Caki2 (cell line): ENCODE results near the gene ANKRD33B. TPM values are rescaled to one million over a fixed set of nuclear protein-coding genes. Genes with fewer than 3 reads are reported as not detected.
"Not testable (repeated sequence)": the region's sequence is repeated elsewhere in the genome, so short reads cannot be mapped to it uniquely, and the experiment has no call there.

Source experiments
- DNase-seq: peaks from one replicate; pipeline ENCODE4 v3.0.0-alpha.2; 2015; ENCODE audit warnings: low read depth
- in situ Hi-C: cut with HindIII; loops from 2 replicates; pipeline ENCODE4 v1.10.0; 2016; ENCODE audit warnings: low sequenced_read_pairs, low pct_unique_long_range_greater_than_20kb, mixed read lengths
- total RNA-seq: library from RNA; depleted of rRNA; stranded (reverse); fragments of >200 nt; shearing (Covaris generic); gene quantifications from 2 replicates; pipeline ENCODE4 v1.2.3, GENCODE V29; 2014; ENCODE audit warnings: low replicate concordance

ANKRD33B gene
- total RNA-seq, 1 experiment from 2014 or later, result 9.3 TPM

DNA sequence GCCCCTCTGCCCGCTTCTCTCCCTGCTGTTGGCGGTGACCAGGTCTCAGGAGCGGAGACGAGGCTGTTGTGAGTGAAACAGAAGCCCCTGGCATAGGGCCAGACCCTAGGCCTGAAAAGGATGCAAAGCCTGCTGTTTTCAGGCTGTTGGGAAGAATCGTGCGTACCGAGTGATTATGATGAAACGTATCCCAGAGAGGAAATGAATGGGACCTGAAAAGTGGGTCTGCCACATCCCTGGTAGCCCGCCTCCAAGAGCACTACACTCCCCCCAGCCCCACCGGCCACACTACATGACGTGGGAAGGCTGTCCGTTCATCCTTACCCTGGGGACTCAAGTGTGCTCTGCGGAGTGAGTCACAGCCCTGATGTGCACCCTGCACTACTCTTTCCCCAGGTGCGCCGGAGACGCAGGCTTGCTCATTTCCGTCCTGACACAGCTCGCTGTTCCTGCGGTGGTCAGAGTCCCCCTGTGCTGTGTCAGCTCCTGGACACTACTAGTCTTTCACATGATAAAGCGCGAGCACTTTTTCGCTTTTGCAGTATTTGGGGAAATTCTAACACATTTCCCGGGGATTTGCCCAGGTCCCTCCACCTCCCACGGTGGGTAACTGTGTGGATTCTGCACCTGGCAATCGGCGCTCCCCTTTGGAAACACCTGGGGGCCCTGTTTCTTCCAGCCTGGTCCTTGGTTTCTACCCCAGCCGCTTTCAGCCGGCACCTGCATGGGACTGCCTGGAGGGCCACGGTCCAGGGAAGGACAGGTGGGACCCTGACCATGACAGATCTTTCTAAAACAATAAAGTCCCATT is 91.5 kb downstream of the ANKRD33B start:
- no peak for DNase-seq
- in situ Hi-C loops, result no loop called here

DNA sequence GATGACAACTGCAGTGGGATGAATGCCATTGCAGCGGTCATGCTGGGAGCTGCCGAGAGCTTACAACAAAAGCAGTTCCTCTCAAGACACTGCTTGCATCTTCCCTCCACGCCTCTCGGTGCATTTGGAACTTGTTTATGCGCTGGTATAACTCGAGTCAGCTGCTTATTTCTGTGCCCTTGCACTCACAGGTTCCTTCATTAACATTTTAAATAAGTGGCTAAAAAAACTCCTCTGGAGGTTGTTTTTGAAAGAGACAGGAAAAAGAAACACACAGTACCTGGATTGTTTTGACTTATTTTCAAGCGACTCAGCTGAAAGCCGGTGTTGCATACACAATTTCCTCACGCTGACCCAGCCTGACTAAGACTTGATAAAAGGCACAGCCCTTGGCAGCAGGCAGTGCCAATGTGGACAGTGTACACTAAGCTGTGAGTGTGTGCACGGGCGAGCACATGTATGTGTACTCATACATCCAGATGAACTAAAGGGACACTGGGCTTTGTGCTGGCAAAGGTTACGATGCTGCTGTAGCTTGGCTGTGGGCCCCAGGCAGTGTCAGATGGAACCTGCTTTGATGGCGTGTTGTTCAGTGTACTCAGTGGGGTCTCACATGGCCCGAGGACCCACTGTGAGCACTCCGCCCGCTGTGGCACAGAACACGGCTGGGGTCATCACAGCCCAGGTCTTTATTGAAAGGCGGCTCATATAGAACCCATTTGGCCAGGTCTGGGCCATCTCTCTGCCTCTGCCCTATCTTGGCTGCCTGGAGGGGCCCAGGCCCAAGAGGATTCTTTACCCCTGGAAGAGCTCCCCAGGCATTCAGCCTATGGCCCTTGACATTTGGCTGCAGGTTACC is 92.3 kb downstream of the ANKRD33B start:
- in situ Hi-C loops, result no loop called here

DNA sequence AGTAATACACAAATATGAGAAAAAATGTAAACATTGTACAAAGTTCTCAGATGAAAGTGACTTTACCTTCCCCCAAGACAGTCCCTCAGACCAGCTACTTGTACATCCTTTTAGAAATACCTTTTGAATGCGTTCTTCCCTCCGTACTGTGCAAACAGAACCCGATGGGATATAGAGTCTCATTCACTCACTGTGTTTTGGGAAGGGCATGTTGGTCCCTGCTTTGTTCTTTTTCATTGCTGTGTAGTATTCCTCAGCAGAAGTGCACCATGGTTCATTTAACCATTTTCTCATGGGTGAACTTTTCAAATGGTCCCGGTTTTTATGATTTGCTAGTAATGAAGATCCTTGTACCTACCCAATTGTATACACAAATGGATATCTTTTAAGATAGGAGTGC is 94.4 kb downstream of the ANKRD33B start:
- no peak for DNase-seq
- in situ Hi-C loops, result no loop called here

More for the DNA sequence above, 92.3 kb downstream of the ANKRD33B start:
- no peak for DNase-seq

DNA sequence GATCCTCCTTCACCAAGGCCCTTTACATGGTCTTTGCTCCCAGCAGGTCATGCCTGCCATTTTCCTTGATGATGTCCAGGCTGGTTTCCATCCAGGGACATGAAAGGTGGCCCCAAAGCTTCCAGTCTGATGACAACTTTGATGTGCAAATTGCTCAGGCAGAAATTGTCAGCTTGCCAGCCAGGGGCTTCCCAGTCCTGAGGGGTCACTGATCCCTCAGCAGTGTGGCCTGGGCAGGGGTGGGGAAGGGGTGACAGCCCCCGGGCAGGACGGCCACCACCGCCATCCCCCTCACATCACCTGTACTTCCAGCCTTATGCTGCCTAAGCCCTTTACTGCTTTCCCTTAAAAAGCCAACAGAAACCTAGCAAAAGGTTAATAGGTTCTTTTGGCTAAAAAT is 96.3 kb downstream of the ANKRD33B start:
- DNase-seq, result no peak
- in situ Hi-C loops, result no loop called here

DNA sequence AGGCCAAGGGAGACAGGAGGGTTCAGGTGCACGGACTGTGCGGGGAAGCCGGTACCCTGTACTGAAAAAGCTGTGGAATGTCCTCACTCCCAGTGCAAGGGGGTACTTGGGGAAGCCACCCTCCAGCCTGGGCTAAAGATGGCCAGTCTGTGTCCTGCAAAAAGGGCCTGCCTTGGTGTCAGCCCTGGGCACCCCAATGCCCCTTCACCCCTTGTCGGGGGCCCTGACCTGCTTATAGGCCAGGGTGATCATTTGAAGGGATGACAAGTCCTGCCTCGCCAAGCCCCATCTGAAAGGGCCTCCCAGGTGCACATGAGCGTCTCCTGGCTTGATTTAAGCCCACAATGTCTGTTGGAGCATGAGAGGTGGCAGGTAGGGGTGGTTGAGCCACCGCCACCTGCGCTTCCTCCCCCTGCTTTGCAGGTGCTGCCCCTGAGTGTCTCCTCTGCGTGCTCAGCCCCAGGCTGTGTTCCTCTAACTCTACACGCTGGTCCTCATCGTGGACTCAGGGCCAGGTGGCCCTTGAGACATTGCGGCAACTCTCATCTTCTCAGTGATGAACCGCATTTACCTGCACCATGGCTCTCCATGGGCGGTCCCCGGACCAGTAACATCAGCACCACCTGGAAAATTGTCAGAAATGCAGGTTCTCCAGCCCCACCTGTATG is 97.0 kb downstream of the ANKRD33B start:
- in situ Hi-C loops, result no loop called here

DNA sequence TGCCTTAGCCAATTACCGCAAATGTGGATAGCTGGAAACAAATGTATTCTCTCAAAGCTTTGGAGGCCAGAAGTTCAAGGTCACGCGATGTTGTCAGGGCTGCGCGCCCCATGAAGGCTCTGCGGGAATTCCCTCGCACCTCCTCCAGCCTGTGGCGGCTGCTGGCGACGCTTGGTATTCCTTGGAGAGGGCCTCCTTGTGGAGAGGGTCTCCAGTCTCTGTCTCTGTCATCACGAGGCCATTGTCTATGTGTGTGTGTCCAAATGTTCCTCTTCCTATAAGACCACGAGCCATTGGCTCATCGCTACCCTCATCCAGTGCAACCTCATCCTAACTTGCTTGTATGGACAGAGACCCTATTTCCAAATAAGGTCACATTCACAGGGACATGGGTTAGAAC is 97.5 kb downstream of the ANKRD33B start:
- in situ Hi-C loops, result no loop called here
- DNase-seq, result no peak

More for the DNA sequence above, 97.0 kb downstream of the ANKRD33B start:
- DNase-seq, result no peak

DNA sequence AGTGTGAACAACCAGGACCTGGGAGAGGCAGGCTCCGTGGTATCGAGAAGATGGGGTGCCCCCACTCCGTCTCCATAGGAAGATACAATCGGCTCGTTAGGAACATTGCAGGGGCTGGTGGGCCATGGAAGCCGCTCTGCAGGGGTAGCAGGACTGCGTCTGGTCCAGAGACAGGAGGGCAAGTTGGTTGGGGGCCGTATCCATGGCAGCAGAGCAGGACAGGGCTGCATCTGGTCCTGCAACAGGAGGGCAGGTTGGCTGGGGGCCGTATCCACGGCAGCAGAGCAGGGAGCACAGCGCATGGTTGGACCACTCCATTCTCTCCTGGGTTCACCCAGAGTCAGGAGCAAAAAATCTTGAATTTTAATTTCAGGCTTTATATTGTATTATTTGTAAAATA is 98.2 kb downstream of the ANKRD33B start:
- DNase-seq, result no peak
- in situ Hi-C loops, result no loop called here

DNA sequence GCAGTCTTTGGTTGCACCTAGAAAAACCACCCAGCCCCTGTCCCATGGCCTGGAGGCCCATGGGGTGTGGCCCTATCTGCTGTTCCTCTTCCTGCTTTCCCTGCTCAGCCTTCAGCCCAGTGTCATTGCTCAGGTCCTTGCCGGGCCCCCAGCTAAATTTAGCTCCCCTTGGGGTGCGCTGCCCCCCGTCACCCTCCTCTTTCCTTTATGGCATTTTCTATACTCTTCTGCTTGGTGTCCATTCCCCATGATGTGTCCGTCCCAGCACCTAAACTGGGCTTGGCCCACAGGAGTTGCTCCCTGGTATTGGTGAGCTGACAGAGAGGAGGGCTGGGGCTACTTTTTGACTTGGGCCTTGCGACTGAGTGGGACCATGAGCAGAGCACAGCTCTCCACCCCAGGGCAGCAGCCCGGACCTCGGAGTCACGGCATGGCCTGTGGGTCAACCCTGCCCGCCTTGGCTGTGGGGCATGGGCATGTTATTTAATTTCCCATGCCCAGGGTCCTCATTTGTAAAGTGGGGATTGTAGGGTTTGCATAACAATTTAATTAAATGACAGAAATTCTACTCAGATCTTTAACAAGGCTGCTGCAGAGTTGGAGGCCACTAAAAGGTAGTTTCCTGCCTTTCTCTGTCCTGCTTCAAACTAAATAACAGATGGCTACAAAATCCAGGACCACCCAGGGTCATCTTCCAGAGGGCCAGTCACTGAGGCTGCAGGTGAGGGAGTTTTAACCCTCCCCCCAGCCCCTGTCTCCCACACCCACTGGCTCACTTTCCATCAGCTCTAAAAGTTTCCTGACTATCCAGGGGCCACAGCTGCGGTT is 99.0 kb downstream of the ANKRD33B start:
- in situ Hi-C loops, result no loop called here
- no peak for DNase-seq

DNA sequence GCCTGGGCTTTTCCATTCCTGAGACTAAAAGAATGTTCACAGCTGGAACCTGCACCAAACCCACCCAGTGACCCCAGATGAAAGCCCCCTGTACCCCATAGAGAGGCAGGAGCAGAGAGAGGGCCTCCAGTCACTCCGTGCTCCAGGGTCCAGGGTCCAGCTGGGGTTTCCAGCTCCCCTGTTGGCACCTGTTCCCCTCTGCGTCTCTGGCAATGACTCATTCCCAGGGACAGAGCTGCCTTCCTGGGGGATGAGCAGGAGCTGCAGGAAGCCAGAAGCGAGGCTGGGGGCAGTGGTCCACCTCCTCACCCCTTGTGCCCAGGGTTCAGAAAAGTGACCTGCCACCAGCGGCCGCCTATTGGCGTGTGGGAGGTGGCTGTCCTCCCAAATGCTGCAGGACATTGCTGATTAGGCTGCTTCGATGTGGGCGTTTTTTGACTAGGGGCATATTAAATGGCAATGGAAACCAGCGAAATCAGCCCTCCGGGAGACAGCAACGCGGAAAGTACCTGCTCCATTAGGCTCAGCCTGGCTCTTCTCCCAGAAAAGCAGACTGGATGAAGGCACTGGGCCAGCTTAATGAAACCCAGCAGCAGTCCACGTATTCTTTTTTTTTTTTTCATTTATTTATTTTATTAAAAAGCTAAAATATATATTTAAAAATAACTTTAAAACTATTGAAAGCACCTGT is 99.8 kb downstream of the ANKRD33B start:
- DNase-seq, result no peak
- in situ Hi-C loops, result no loop called here

DNA sequence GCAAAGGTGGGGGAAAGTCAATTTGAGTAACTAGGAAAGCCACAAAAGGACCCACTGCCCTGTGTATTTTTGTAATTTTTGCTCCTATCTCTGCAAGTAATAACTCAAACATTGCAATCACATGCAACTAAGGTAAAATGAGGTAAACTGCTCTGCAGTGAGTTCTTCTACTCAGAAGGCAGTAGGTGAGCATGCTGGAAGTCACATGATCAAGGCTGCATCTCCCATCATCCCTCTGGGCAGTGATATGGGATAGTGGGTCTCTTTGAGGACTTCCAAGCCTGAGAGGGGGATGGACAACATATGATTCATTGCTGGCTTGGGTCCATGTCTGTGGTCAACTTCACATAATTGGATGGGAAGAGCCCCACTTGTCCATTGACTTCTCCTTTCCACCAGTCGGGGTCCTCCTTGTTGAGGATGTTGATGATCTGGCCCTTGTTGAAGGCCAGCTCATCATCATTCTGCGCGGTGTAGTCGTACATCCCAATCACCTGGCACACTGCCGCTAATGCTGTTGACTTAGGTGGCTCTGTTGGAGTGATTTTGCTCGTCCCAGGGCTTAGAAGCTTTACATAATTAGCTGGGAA is 100.4 kb downstream of the ANKRD33B start:
- DNase-seq, result not testable (repeated sequence)

DNA sequence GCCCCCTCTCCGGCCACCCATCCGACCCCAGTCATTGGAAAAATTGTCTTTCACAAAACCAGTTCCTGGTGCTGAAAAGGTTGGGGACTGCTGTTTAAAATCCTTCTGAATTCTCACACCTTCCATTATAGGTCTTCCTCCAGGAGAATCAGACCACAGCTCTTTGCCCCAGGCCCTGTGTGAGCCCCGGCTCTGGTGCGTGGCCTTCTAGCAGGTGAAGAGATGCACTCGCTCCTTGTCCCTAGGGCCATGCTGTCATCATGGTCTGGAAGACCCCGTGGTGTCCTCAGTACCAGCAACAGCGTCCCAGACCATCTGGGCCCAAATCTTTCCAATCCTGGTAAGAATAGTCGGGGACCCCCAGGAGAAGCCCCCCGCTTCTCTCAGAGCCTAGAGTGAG is 101.9 kb downstream of the ANKRD33B start:
- no peak for DNase-seq
- in situ Hi-C loops, result no loop called here

More for the DNA sequence above, 100.4 kb downstream of the ANKRD33B start:
- in situ Hi-C loops, result not testable (repeated sequence)

DNA sequence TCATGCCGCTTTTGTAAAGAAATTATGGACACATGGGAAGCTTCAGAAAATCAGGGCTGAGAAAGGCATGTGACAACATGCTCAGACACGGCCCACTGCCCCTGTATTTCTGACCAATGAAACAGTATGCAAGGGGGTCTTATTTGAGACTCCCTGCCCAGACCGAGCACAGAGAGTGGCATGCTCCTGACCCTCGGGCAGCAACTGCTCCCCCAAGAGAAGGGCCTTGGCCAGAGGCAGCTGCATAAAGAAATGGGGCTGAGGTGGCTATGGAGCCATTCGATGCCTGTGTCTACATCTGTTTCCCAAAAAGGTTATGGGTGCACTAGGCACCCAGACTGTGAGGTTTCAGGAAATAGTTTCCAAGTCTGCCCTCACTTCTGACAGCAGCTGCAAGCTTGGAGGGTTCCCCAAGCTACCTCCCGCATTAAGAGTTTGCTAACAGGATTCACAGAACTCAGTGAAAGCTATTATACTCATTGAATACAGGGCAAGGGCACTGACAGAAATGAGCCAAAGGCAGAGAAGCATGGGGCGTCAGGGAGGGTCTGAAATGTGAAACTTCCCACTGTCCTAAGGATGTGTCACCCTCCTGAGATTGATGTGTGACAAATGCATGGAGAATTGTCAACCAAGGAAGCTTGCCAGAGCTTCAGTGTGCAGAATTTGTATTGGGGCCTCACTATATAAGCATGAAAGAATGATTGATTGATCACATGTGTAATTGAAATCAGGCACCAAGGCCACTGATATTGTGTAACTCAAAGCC is 102.8 kb downstream of the ANKRD33B start:
- in situ Hi-C loops, result no loop called here

DNA sequence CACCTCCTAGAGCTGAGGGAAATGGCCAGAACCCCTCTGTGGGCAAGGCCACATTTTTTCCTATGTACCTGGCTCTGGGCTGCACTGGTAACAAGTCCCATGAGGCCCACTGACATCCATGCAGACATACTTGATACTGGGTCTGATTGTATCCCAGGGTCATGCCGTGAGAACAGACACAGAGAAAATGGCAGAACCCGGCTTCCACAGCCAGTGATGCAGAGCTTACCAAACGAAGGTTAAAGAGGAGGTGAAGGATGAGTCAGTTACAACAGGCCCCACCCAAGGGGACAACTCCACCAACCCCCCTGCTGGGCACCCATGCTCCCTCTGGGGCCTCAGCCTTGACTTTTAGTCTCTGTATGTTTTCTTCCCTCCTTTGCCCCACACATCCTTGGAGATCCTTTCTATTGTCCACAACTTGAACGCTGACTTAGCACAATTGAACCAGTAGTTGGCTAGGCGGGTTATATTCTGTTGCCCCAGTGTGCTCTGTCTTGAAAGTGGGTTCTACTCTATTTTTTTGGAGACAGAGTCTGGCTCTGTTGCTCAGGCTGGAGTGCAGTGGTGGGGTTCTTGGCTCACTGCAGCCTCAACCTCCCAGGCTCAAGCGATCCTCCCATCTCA is 103.7 kb downstream of the ANKRD33B start:
- in situ Hi-C loops, result no loop called here
- no peak for DNase-seq

More for the DNA sequence above, 102.8 kb downstream of the ANKRD33B start:
- no peak for DNase-seq

DNA sequence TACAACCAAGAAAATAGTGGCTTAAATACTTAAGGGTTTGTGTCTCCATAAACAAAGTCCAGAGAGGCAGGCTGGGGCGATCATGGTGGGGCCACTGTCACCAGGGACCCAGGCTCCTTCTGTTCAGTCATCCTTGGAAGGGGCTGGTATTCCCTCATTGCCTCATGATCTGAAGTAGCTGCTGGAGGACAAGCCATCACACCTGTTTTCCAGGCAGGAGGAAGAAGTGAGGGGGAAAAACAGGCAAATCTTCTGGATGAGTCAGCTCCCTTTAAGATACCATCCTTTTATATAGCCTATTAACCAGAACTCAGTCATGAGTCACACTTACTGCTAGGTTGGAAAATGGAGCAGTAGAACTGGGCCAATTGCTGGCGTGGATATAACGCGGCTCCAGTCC is 104.8 kb downstream of the ANKRD33B start:
- in situ Hi-C loops, result no loop called here
- no peak for DNase-seq

DNA sequence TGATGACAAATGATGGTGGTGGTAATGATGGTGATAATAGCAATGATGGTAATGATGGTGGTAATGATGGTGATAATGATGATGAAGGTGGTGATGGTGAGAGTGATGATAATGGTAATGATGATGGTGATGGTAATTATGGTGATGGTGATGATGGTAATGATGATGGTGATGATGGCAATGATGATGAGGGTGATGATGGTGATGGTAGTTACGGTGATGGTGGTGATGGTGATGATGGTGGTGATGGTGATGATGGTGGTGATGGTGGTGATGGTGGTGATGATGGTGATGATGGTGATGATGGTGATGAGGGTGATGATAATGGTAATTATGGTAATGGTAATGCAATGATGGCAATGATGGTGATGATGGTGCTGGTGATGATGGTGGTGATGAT is 106.1 kb downstream of the ANKRD33B start:
- no peak for DNase-seq

More for the DNA sequence above, 106.1 kb downstream of the ANKRD33B start:
- in situ Hi-C loops, result no loop called here
